HG02571 (cell line): Measurements from ENCODE around the gene TBCK.

Experiments
- ATAC-seq: cut with Tn5 transposase; IDR thresholded peaks from one replicate; pipeline ENCODE4 v1.9.1; 2021; ENCODE audit warnings: mild to moderate bottlenecking, moderate library complexity; ENCODE audit not compliant: unreplicated experiment

The TBCK gene

DNA sequence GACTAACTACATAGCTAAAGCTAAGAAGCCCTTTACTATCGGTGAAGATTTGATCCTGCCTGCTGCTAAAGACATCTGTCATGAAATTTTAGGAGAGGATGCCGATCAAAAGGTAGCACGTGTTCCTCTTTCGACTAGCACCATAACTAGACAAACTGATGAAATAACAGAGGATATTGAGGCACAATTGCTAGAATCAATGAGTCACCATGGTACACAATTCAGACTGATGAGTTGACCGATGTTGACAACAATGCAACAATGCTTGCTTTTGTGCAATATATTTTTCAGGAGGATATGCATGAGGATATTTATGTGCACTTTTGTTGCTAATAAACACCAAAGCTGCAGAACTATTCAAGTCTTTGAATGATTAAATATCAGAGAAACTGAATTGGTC lies 24.3 kb downstream of the TBCK start:
- no peak for ATAC-seq

DNA sequence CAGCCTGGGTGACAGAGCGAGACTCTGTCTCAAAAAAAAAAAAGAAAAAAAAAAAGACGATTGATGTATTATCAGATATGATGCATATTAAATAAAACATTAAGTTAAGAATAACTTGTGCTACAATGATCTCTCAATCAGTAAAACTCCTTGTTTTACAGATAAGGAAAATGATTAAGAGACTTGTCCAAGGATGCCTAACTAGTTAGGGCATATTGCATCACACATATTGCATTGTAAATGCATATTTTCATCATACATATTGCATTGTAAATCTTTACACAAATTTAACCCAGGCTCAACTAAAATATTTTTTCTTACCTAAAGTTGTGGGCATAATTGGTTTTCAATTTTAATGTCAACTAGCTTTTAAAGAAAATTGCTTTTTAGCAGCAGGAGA lies 26.3 kb downstream of the TBCK start:
- no peak for ATAC-seq

DNA sequence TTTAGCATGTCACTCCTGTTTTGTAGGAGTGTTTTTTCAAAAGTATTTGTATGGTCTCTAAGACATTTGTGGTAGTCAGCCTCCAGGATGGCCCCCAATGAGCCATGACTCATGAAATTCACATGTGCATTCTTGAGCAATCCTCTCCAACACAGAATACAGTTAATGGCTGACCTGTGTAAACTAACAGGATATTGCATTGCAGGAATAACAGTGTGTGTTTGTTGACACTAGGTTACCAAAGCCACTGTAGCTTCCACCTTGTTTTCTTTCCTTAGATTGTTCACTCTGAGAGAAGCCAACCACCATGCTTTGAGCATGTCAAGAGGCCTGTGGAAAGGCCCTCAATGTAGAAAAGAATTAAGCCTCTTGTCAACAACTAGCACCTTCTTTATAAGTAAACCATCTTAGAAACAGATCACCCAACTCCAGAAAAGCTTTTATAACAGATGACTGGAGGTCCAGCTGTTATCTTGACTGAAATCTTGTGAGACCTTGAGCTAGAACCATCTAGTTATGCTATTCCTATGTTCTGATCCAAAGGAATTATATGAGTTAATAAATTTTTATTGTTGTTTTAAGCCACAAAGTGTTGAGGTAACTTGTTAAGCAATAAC lies 28.5 kb downstream of the TBCK start:
- no peak for ATAC-seq

DNA sequence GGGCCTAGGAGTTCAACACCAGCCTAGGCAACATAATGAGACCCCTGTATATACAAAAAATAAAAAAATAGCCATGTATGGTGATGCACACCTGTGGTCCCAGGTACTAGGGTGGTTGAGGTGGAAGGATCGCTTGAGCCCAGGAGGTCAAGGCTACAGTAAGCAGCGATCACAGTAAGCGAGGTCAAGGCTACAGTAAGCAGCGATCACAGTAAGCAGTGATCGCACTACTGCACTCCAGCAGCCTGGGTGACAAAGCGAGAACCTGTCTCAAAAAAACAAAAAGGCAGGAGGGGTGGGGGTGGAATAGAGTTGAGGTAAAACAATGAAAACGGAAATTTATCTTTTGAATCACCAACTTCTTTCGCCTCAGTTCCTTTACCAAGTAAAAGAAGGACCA lies 29.4 kb downstream of the TBCK start:
- ATAC-seq = no peak

DNA sequence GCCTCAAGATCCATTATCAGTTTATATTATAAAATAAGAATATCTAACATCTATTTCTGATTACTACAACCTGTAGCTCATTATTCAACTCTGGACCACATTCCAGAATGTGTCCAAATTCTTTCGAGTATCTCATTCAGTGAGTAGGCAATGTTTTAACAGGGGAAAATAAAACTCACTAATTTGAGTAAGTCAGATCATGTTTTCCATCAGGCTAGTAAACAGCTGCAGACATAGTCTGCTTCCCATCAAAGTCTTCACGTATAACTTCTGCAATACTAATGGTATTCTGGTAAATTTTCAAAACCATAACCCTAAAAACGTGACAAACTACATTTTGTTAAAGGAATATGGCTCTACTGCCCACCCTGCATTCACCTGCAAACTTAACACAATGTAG lies 31.8 kb downstream of the TBCK start:
- no peak for ATAC-seq

DNA sequence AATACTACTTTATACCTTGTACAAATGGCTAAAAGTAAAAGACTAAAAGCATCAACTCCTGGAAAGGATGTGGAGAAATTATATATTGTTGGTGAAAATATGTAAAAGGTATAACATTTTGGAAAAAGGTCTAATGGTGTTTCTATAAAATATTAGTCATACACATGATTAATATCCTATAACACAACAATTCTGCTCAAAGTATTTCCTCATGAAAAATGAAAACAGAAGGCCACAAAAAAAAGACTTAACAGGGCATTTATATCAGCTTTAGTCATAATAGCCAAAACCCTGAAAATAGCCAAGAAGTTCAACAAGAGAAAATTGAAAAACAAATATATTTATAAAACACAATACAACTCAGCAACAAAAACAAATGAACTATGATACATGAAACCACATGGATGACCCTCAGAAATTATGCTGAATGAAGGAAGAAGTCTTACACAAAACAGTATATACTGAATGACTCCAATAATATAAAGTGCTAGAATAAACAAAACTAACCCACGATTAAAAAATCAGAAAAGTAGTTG lies 38.8 kb downstream of the TBCK start:
- ATAC-seq = no peak

GRCh38 chr4:106273831-106274230 lies 42.2 kb downstream of the TBCK start:
- ATAC-seq = no peak

DNA sequence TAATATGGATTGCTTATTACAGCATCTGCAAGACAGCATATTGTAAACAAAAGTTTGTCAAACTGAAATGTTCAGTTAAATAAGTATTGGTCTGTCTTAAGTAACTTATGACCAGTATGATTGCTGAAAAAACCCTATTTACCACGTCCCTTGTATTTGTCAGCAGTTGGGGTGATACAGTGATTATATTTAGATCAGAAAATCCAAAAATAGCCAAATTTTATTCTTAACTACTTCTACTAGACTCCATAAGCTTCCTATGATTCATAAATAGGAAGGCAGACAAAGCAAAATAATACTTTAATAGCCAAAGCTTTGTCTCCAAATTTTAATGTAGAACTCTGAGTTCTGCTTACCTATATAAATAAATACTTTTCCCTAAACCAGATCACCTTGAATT lies 45.3 kb downstream of the TBCK start:
- no peak for ATAC-seq

DNA sequence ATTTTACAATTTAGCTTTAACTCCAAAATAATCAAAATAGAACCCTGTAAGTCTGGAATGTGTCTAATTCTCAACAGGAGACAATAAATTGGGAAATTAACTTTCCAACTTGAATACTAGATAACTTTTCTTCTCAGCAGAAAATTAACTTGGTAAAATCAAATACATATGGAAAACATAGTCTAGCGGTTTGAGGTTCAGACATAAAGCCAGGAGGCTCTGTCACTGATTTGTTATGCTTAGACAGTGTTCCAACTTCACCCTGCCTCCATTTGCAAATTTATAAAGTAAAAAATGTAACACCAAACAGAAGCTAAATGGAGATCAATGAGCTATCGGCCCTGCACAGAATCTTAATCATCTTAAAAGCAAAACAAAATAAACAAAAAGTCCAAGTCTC lies 46.3 kb downstream of the TBCK start:
- no peak for ATAC-seq

GRCh38 chr4:106268786-106269185 lies 47.2 kb downstream of the TBCK start:
- ATAC-seq = no peak

- ATAC-seq = no peak
Measured at GRCh38 chr4:106266201-106266600, 49.8 kb downstream of the TBCK start.

- no peak for ATAC-seq
Measured at GRCh38 chr4:106264331-106264728, 51.7 kb downstream of the TBCK start.

GRCh38 chr4:106263594-106264330 lies 52.2 kb downstream of the TBCK start:
- no peak for ATAC-seq

- no peak for ATAC-seq
Measured at GRCh38 chr4:106261980-106262379, 54.0 kb downstream of the TBCK start.

DNA sequence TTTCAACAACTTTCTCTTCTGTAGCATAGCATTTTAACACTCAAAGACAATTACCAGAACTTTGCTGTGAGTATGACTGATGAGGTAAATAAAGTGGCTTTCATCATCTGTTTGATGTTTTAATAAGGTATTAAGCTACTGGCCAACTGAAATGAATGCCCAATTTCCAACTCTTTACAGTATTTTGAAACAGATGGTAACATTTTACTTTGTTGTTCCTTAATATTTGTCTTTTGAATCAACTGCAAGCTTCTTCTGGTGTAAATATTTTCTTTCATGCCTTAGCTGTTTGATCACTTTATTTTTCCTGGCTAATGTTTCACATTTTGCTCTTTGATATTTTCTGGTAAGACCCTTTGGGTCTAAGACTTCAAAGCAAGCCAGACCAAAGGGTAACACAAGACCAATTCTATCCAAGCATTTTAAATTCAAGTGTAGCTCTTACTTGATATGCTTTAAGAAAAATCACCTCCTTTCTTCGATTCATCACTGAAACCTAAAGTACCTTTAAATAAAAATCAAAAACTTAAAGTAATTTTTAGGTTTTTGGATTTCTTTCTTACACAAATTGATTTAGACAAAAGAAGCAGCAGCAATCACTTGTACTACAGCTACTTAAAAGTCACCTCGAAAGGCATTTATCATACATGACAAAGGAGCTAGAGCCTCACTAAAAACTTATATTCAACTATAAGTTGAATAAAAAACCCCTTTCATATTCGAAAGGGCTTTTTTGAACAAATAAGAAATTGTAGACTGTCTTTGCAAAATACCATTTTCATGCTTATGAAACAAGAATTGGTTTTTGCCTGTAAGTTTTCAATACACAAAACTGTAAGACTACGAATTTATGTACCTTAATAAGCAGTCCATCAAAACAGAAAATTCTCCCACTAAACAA lies 57.6 kb downstream of the TBCK start:
- ATAC-seq = no peak

DNA sequence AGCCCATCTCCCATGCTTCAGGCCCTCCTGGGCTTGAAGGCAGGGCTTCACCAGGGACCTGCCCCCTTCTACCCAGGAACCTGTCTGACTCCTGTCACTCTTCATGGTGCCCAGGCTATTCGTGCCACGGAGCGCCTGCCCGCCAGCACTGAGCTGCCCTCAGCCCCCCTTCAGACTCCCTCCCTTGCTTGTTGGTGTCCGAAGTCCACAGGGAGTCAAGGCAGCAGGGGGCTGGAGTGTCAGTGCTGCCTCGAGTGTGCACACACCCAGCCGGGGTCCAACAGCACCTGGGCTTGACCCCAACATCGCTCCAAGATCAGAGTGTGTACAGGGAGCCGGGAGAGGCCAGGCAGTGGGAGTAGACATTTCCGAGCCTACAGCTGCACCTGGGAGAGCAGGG lies 59.8 kb downstream of the TBCK start:
- no peak for ATAC-seq

- ATAC-seq = no peak
Measured at GRCh38 chr4:106255195-106255594, 60.8 kb downstream of the TBCK start.

- ATAC-seq = no peak
Measured at GRCh38 chr4:106253364-106254129, 62.5 kb downstream of the TBCK start.

DNA sequence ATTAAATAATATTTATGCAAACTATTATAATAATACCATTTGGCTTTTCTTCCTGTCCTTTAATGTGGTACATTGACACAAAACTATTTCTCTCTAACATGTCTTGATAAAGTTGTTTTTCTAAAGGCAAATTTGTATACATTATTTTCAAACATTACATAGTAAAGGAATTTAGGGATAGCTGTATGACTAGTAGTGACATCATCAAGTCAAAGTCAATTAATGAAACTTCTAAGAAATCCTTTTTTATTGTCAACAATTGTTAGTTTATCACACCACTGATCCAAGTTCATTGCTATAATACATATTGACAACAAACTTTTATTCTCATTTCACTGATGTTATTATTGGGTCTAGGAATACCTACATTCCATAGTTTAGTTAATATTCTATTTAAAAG lies 68.4 kb downstream of the TBCK start:
- ATAC-seq = no peak

DNA sequence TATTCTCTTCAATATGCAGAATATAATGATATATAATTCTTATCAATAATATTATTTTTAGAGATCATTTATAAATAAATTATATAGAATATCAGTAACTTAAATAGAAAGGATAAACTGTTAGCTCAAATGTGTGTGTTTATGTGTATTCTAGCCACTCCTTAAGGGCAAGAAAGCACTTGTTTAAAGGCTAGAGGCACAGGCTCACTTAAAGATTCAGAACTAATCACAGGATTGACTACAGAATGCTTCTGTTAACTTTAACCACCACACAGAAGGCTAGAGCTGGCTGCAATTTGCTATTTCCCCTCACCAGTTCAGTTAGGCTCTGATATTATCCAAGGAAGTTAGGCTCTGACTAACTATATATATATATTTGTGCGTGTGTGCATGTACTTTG lies 69.6 kb downstream of the TBCK start:
- no peak for ATAC-seq

GRCh38 chr4:106245176-106245575 lies 70.8 kb downstream of the TBCK start:
- ATAC-seq = no peak
